Fibroblast of skin of right quadriceps (primary cell): ENCODE measurements around the gene FSD1.
A peak's percentile ranks its signal among the peaks of the same experiment; 100 is the strongest.
"Not testable (repeated sequence)": the region's sequence is repeated elsewhere in the genome, so short reads cannot be mapped to it uniquely, and the experiment has no call there.

Source experiments
- DNase-seq: peaks from one replicate; pipeline ENCODE4 v3.0.0-alpha.2; 2013

Gene FSD1

GRCh38 chr19:4320419-4320818, 16.0 kb downstream of the FSD1 start:
- DNase-seq, result no peak

- no peak for DNase-seq
Observed at GRCh38 chr19:4322942-4323665, 18.7 kb downstream of the FSD1 start.

- no peak for DNase-seq
Observed at GRCh38 chr19:4323692-4324091, 19.3 kb downstream of the FSD1 start.

- no peak for DNase-seq
Observed at GRCh38 chr19:4324228-4324627, 19.8 kb downstream of the FSD1 start.

- no peak for DNase-seq
Observed at GRCh38 chr19:4326215-4326836, 21.9 kb downstream of the FSD1 start.

GRCh38 chr19:4326837-4327251, 22.4 kb downstream of the FSD1 start:
- no peak for DNase-seq

- DNase-seq, result peak; percentile 55
Observed at GRCh38 chr19:4327252-4327876, 23.0 kb downstream of the FSD1 start.

GRCh38 chr19:4327877-4328242, 23.5 kb downstream of the FSD1 start:
- no peak for DNase-seq

- peak; percentile 95 for DNase-seq
Observed at GRCh38 chr19:4328243-4328990, 24.0 kb downstream of the FSD1 start.

GRCh38 chr19:4328991-4329681, 24.7 kb downstream of the FSD1 start:
- not testable (repeated sequence) for DNase-seq

- no peak for DNase-seq
Observed at GRCh38 chr19:4329858-4330257, 25.5 kb downstream of the FSD1 start.

GRCh38 chr19:4334929-4335570, 30.7 kb downstream of the FSD1 start:
- no peak for DNase-seq

- DNase-seq, result peak; percentile 15
Observed at GRCh38 chr19:4337906-4338440, 33.6 kb downstream of the FSD1 start.

- DNase-seq, result no peak
Observed at GRCh38 chr19:4338441-4339355, 34.3 kb downstream of the FSD1 start, which contains the start of gene STAP2. Gene STAP2 (minus strand): TSS chr19:4338827. CDS start chr19:4338753, 74 bp downstream.

- no peak for DNase-seq
Observed at GRCh38 chr19:4342314-4342614, 37.9 kb downstream of the FSD1 start.

- peak; percentile 100 for DNase-seq
Observed at GRCh38 chr19:4342615-4343369, 38.4 kb downstream of the FSD1 start.

- DNase-seq, result peak; percentile 80
Observed at GRCh38 chr19:4343370-4344307, 39.2 kb downstream of the FSD1 start, which contains the start of gene MPND. Gene MPND (plus strand): TSS chr19:4343562. CDS start chr19:4343594, 32 bp downstream.

- DNase-seq, result no peak
Observed at GRCh38 chr19:4345342-4346019, 41.1 kb downstream of the FSD1 start.
